HCT116 (cell line): ENCODE measurements around the gene MED13L. TPM values are rescaled to one million over a fixed set of nuclear protein-coding genes. Genes with fewer than 3 reads are reported as not detected.

Experiments used
- ATAC-seq: fragments of 200-7000 bp; cut with Tn5 transposase; 2 replicates; pipeline ENCODE4 v1.9.1; 2020; ENCODE audit warnings: mild to moderate bottlenecking, moderate library complexity
- BruUV-seq: library from RNA; stranded (reverse); fragments of 400-500 nt; replicated peaks from 2 replicates; lab custom pipeline; 2021; lab: Mats Ljungman, UMichigan
- CTCF ChIA-PET: fragments of 300-600 bp; sonication (Branson Sonifier 250); formaldehyde crosslinking; loops from one replicate; lab custom pipeline; 2021; ENCODE audit warnings: antibody characterized with exemption; lab: Charles Lee
- POLR2A ChIA-PET: fragments of 300-600, 350-600 bp; sonication (Branson Sonifier 250); formaldehyde crosslinking; loops from one replicate; lab custom pipeline; 2021; ENCODE audit warnings: antibody characterized with exemption; lab: Charles Lee
- RAD21 ChIA-PET, 2 experiments: fragments of 300-600 bp; sonication (Branson Sonifier 250); formaldehyde crosslinking; loops; one replicate each; lab custom pipeline; 2023; ENCODE audit warnings: low total read pairs in 2 of 2; ENCODE audit not compliant: uncharacterized antibody in 2 of 2, unreplicated experiment in 2 of 2, low non-redundant PET in 1 of 2; lab: Charles Lee
- DNase-seq: peaks from one replicate; pipeline ENCODE4 v3.0.0-alpha.2; 2010; ENCODE audit warnings: low read depth, low spot score
- H2AFZ ChIP-seq: fragments of 200-600 bp; shearing (Covaris generic), sonication (generic); 2 replicates; pipeline ENCODE4 v1.6.1; 2017; ENCODE audit warnings: low read depth, mixed run types, mixed read lengths, antibody characterized with exemption, low read length; ENCODE audit not compliant: poor library complexity, severe bottlenecking
- H3K27ac ChIP-seq: 2 replicates; pipeline ENCODE4 v1.5.1; 2012; ENCODE audit warnings: low read depth, low read length
- H3K27me3 ChIP-seq: fragments of 200-600 bp; sonication (generic); 2 replicates; pipeline ENCODE4 v1.6.1; 2016; ENCODE audit warnings: mixed run types, low read length, mixed read lengths; ENCODE audit not compliant: insufficient read depth
- H3K36me3 ChIP-seq, 2 experiments: fragments of 200-500 bp in 1 of 2; fragments of 200-600 bp in 1 of 2; sonication (Bioruptor generic) in 1 of 2; sonication (generic) in 1 of 2; 2 replicates each; pipeline versions ENCODE4 v1.5.1 to v1.6.1; 2014 to 2016; ENCODE audit warnings: low read length in 2 of 2, inconsistent platforms in 1 of 2, mixed read lengths in 1 of 2, mixed run types in 1 of 2; ENCODE audit not compliant: insufficient read depth in 2 of 2, control insufficient read depth in 1 of 2
- H3K4me1 ChIP-seq, 2 experiments: fragments of 200-600 bp in 1 of 2; sonication (generic) in 1 of 2; 2 replicates each; pipeline versions ENCODE4 v1.5.1 to v1.6.1; 2012 to 2017; ENCODE audit warnings: low read length in 2 of 2, inconsistent platforms in 1 of 2, mild to moderate bottlenecking in 1 of 2, mixed read lengths in 1 of 2, mixed run types in 1 of 2, moderate library complexity in 1 of 2; ENCODE audit not compliant: insufficient read depth in 2 of 2, control insufficient read depth in 1 of 2
- H3K4me2 ChIP-seq: fragments of 200-600 bp; sonication (generic); 2 replicates; pipeline ENCODE4 v1.6.1; 2017; ENCODE audit warnings: mixed run types, low read length, mixed read lengths
- H3K4me3 ChIP-seq, 2 experiments: fragments of 200-600 bp in 1 of 2; sonication (generic) in 1 of 2; replicated peaks in 1 of 2; 2 replicates each; pipeline ENCODE4 v1.5.1; 2011 to 2016; ENCODE audit warnings: low read length in 2 of 2, control low read depth in 1 of 2, low read depth in 1 of 2, mild to moderate bottlenecking in 1 of 2, mixed read lengths in 1 of 2, mixed run types in 1 of 2
- H3K79me2 ChIP-seq: fragments of 200-600 bp; sonication (generic); 2 replicates; pipeline ENCODE4 v1.6.1; 2017; ENCODE audit warnings: mild to moderate bottlenecking, mixed run types, low read length, moderate library complexity, mixed read lengths; ENCODE audit not compliant: insufficient read depth
- H3K9ac ChIP-seq: fragments of 200-600 bp; sonication (generic); 2 replicates; pipeline ENCODE4 v1.6.1; 2016; ENCODE audit warnings: low read length, mixed read lengths
- H3K9me2 ChIP-seq: fragments of 200-600 bp; sonication (generic), shearing (Covaris generic); 2 replicates; pipeline ENCODE4 v1.6.1; 2017; ENCODE audit warnings: mixed run types, mild to moderate bottlenecking, moderate library complexity; ENCODE audit not compliant: insufficient read depth
- H3K9me3 ChIP-seq, 2 experiments: fragments of 200-500 bp in 1 of 2; fragments of 200-600 bp in 1 of 2; sonication (Bioruptor generic) in 1 of 2; sonication (generic) in 1 of 2; 2 replicates each; pipeline ENCODE4 v1.6.1; 2014 to 2017; ENCODE audit warnings: low read length in 2 of 2, mixed read lengths in 2 of 2, inconsistent platforms in 1 of 2, low read depth in 1 of 2, mild to moderate bottlenecking in 1 of 2, mixed run types in 1 of 2, moderate library complexity in 1 of 2; ENCODE audit not compliant: control insufficient read depth in 1 of 2, insufficient read depth in 1 of 2
- H4K20me1 ChIP-seq: fragments of 200-600 bp; sonication (generic), shearing (Covaris generic); 2 replicates; pipeline ENCODE4 v1.6.1; 2017; ENCODE audit warnings: mixed run types, mild to moderate bottlenecking, moderate library complexity; ENCODE audit not compliant: insufficient read depth
- CBX3 ChIP-seq: IDR thresholded peaks from 2 replicates; pipeline ENCODE4 v1.6.1; 2012; ENCODE audit warnings: low read depth
- CEBPB ChIP-seq: IDR thresholded peaks from 2 replicates; pipeline ENCODE4 v1.6.1; 2012; ENCODE audit warnings: low read depth
- EGR1 ChIP-seq: IDR thresholded peaks from 2 replicates; pipeline ENCODE4 v1.6.1; 2012; ENCODE audit warnings: low read depth
- ELF1 ChIP-seq: IDR thresholded peaks from 2 replicates; pipeline ENCODE4 v1.6.1; 2012; ENCODE audit warnings: low read depth, borderline replicate concordance
- FOSL1 ChIP-seq: IDR thresholded peaks from 2 replicates; pipeline ENCODE4 v1.6.1; 2012; ENCODE audit warnings: low read depth
- JUND ChIP-seq: IDR thresholded peaks from 2 replicates; pipeline ENCODE4 v1.6.1; 2012
- POLR2A ChIP-seq: IDR thresholded peaks from 2 replicates; pipeline ENCODE4 v1.7.0; 2011; ENCODE audit warnings: borderline replicate concordance; ENCODE audit not compliant: insufficient read depth, insufficient read length; ENCODE audit errors: extremely low read depth
- POLR2AphosphoS5 ChIP-seq: IDR thresholded peaks from 2 replicates; pipeline ENCODE4 v1.6.1; 2011; ENCODE audit warnings: mild to moderate bottlenecking, low read depth, low read length, moderate library complexity
- RAD21 ChIP-seq: IDR thresholded peaks from 2 replicates; pipeline ENCODE4 v1.6.1; 2012; ENCODE audit warnings: low read depth, mild to moderate bottlenecking
- SP1 ChIP-seq: IDR thresholded peaks from 2 replicates; pipeline ENCODE4 v1.6.1; 2012; ENCODE audit warnings: low read depth
- TCF7L2 ChIP-seq: IDR thresholded peaks from 2 replicates; pipeline ENCODE4 v1.7.0; 2011; ENCODE audit warnings: borderline replicate concordance, inconsistent platforms; ENCODE audit not compliant: insufficient read depth, insufficient read length; ENCODE audit errors: extremely low read depth
- intact Hi-C: fragments of 100-400 bp; cut with micrococcal nuclease; formaldehyde crosslinking; loops from 2 replicates; pipeline ENCODE4 v1.10.0; 2022
- total RNA-seq: library from RNA; stranded (reverse); gene quantifications from one replicate; pipeline ENCODE4 v1.2.1, GENCODE V29; 2021; ENCODE audit not compliant: unreplicated experiment
- TF ChIP-seq, protein P1 (sequence below): IDR thresholded peaks from 2 replicates; pipeline ENCODE4 v1.6.1; 2012; ENCODE audit warnings: low read depth
- TF ChIP-seq, protein P2 (sequence below): IDR thresholded peaks from 2 replicates; pipeline ENCODE4 v1.6.1; 2012
- TF ChIP-seq, protein P3 (sequence below): IDR thresholded peaks from 2 replicates; pipeline ENCODE4 v1.6.1; 2012

MED13L gene
- total RNA-seq, 1 experiment from 2014 or later = 176 TPM

DNA sequence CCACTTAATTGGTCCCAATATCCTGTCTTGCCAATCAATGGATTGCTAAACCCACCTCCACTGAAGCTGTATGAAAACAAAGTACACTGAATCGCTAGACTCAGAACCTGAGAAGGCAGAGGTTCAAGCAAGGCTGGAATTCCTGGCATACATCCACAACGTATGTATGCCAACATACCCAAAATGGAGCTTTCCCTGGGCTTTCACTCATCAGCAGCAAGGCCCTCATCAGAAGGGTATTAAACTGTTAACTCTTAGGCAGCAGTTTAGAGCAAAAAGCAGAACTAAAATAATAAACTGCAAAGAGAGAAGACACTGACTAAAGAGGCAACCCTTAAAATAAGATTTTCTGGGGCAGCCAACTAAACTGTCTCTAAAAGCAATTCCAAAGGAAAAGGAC is 13.6 kb downstream of the MED13L start:
- DNase-seq (no peak), ATAC-seq (no peak)
- ChIA-PET POLR2A (no interaction called here), RAD21 (no interaction called here), CTCF (no interaction called here)
- H3K27ac ChIP-seq = no peak overlapping the region
- H3K9me3 ChIP-seq = no peaks in the 10 kb centered on the region
- peaks cover 61% of the 10 kb centered on the region for H4K20me1 ChIP-seq
- no peaks in the 10 kb centered on the region for H3K9me2 ChIP-seq
- H2AFZ ChIP-seq = no peak overlapping the region
- no TSS peak for BruUV-seq
- H3K4me1 ChIP-seq = peaks cover 45 to 83% of the 10 kb centered on the region in 2 experiments
- TF ChIP-seq EGR1 (no peak), SP1 (no peak), POLR2A (no peak), ELF1 (no peak), POLR2AphosphoS5 (no peak), CEBPB (no peak), RAD21 (no peak), FOSL1 (no peak), JUND (no peak), CBX3 (no peak), TCF7L2 (no peak)
- TF ChIP-seq, protein P1, sequence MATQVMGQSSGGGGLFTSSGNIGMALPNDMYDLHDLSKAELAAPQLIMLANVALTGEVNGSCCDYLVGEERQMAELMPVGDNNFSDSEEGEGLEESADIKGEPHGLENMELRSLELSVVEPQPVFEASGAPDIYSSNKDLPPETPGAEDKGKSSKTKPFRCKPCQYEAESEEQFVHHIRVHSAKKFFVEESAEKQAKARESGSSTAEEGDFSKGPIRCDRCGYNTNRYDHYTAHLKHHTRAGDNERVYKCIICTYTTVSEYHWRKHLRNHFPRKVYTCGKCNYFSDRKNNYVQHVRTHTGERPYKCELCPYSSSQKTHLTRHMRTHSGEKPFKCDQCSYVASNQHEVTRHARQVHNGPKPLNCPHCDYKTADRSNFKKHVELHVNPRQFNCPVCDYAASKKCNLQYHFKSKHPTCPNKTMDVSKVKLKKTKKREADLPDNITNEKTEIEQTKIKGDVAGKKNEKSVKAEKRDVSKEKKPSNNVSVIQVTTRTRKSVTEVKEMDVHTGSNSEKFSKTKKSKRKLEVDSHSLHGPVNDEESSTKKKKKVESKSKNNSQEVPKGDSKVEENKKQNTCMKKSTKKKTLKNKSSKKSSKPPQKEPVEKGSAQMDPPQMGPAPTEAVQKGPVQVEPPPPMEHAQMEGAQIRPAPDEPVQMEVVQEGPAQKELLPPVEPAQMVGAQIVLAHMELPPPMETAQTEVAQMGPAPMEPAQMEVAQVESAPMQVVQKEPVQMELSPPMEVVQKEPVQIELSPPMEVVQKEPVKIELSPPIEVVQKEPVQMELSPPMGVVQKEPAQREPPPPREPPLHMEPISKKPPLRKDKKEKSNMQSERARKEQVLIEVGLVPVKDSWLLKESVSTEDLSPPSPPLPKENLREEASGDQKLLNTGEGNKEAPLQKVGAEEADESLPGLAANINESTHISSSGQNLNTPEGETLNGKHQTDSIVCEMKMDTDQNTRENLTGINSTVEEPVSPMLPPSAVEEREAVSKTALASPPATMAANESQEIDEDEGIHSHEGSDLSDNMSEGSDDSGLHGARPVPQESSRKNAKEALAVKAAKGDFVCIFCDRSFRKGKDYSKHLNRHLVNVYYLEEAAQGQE = no peak
- TF ChIP-seq, protein P2, sequence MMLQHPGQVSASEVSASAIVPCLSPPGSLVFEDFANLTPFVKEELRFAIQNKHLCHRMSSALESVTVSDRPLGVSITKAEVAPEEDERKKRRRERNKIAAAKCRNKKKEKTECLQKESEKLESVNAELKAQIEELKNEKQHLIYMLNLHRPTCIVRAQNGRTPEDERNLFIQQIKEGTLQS = no peak
- TF ChIP-seq, protein P3, sequence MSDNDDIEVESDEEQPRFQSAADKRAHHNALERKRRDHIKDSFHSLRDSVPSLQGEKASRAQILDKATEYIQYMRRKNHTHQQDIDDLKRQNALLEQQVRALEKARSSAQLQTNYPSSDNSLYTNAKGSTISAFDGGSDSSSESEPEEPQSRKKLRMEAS = no peak
- no peak overlapping the region for H3K4me3 ChIP-seq
- no peaks in the 10 kb centered on the region for H3K27me3 ChIP-seq
- intact Hi-C loops = no loop called here
- peaks cover 100% of the 10 kb centered on the region for H3K79me2 ChIP-seq
- H3K9ac ChIP-seq = no peak overlapping the region
- no peak overlapping the region for H3K4me2 ChIP-seq
- no peaks in the 10 kb centered on the region for H3K36me3 ChIP-seq
